ENCODE data around the gene CLIC6.
"Not testable (repeated sequence)": the region's sequence is repeated elsewhere in the genome, so short reads cannot be mapped to it uniquely, and the experiment has no call there.

Gene CLIC6

GRCh38 chr21:34653522-34653921 lies 15.3 kb upstream of the CLIC6 start:
- no peak for DNase-seq

GRCh38 chr21:34661848-34662247 lies 6.9 kb upstream of the CLIC6 start:
- DNase-seq, result no peak

- no peak for DNase-seq
Measured at GRCh38 chr21:34667761-34668160, 1.0 kb upstream of the CLIC6 start.

DNA sequence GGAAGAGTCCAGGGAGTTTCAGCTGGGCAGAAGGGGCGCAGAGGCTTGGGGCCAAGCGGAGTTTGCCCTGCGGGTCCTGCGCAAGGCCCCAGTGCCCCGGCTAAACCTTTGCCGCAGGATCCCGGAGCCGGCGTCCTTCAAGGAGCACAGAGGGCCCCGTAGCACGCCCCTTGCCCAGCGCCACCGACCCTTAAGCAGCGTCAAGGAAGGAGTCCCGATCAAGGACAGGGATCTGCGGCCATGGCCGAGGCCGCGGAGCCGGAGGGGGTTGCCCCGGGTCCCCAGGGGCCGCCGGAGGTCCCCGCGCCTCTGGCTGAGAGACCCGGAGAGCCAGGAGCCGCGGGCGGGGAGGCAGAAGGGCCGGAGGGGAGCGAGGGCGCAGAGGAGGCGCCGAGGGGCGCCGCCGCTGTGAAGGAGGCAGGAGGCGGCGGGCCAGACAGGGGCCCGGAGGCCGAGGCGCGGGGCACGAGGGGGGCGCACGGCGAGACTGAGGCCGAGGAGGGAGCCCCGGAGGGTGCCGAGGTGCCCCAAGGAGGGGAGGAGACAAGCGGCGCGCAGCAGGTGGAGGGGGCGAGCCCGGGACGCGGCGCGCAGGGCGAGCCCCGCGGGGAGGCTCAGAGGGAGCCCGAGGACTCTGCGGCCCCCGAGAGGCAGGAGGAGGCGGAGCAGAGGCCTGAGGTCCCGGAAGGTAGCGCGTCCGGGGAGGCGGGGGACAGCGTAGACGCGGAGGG lies 520 bp downstream of the CLIC6 start:
- DNase-seq, result no peak

DNA sequence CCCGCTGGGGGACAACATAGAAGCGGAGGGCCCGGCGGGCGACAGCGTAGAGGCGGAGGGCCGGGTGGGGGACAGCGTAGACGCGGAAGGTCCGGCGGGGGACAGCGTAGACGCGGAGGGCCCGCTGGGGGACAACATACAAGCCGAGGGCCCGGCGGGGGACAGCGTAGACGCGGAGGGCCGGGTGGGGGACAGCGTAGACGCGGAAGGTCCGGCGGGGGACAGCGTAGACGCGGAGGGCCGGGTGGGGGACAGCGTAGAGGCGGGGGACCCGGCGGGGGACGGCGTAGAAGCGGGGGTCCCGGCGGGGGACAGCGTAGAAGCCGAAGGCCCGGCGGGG lies 1.1 kb downstream of the CLIC6 start:
- DNase-seq, result not testable (repeated sequence)

DNA sequence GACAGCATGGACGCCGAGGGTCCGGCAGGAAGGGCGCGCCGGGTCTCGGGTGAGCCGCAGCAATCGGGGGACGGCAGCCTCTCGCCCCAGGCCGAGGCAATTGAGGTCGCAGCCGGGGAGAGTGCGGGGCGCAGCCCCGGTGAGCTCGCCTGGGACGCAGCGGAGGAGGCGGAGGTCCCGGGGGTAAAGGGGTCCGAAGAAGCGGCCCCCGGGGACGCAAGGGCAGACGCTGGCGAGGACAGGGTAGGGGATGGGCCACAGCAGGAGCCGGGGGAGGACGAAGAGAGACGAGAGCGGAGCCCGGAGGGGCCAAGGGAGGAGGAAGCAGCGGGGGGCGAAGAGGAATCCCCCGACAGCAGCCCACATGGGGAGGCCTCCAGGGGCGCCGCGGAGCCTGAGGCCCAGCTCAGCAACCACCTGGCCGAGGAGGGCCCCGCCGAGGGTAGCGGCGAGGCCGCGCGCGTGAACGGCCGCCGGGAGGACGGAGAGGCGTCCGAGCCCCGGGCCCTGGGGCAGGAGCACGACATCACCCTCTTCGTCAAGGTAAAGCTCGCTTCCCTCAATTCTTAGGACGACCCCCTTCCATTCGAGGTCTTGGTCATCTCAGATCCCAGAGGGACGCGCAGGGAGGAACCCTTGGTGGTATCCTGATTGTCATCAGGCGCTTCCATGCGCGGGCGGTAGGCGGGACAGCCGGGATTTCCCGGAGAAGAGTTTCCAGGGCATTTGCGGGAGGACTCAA lies 1.6 kb downstream of the CLIC6 start:
- no peak for DNase-seq

DNA sequence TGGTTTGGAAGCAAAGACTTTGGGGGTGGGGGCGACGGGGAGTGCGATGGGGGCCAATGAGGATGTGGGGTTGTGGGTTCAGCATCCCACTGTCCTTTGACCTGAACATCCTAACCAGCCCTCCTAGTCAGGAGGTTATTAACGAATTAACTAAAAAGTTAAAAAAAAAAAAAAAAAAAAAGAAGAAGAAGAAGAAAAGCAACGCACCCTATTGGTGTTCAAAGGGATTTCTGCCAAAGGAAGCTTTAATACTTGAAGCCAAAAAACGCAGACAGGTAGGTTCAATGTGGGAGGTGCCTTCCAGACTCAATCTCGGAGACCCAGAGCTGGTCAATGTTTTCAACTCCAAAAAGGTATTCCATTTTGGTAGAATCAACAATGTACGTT lies 2.2 kb downstream of the CLIC6 start:
- no peak for DNase-seq

DNA sequence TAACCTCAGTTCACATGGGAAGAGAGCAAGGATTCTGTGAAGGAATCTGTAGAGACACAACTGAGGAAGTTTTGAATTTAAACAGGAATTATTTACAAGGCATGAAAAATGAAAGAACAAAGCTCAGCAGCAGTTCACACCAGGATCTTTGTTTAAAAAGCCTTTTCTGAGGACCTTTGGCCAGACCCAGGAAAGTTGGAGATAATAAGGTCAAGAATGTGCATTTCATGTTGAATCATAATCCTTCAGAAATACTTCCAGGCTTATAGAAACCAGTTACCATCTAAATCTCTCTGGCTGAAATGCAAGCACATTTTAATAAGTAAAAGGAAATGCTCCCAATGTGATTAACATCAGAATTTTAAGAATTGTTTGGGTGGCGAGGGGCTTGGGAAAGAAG lies 2.7 kb downstream of the CLIC6 start:
- DNase-seq, result no peak

GRCh38 chr21:34671891-34672290 lies 3.1 kb downstream of the CLIC6 start:
- DNase-seq, result no peak

- DNase-seq, result no peak
Measured at GRCh38 chr21:34673006-34673405, 4.2 kb downstream of the CLIC6 start.

DNA sequence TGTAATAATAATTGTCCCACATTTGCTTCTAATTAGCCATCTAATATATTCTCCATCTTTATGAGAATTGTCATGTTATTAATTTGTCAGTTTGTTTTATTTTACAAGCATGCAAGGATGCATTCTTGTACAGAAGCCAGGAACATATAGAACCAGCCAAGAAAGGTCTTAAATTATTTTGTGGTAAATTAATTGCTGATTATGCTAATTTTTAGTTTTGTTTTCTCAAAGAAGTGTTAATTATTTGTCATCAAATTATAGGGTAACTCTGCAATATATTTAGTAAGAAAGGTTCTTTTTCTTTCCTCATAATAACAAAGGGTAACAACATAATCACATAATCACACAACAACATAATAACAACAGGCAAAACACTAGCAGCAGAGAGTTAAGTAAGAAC lies 5.7 kb downstream of the CLIC6 start:
- no peak for DNase-seq

DNA sequence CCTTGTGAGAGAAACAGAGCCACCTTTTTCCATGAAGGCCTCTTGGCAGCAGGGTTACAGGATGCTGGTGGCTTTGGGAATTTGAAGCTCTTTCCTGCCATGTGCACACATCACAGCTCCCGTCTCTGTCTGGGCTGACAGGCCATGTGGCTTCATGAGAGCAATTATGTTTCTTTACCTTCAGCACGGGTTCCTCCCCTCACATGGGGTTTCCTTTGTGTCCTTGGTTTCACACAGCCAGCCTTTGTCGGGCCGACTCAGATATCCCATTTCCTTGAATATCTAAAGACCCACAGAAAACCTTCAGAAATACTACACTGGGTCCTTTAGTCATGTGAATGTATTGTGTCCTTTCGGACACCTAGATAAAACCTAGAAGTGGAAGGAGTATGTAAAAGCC lies 7.1 kb downstream of the CLIC6 start:
- no peak for DNase-seq

- no peak for DNase-seq
Measured at GRCh38 chr21:34679051-34679450, 10.3 kb downstream of the CLIC6 start.

- no peak for DNase-seq
Measured at GRCh38 chr21:34684174-34684876, 15.5 kb downstream of the CLIC6 start.

DNA sequence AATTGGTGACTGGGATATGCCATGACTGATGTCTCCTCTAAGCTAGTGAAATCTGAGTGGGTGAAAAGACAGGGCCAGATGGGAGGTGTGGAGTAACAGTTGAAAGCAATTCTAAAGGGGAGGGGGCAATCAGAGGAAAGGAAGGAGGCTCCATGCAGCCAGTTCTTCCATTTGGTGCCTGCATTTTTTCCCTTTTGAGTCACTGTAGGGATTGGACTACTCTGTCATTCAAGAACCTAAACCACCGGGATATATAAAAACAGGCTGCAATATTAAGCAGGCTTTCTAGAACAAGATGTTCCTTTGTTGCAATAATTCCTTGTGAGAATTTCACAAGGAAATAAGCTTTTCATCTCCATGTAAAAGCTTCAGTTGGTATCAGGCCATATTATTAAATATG lies 18.3 kb downstream of the CLIC6 start:
- no peak for DNase-seq

DNA sequence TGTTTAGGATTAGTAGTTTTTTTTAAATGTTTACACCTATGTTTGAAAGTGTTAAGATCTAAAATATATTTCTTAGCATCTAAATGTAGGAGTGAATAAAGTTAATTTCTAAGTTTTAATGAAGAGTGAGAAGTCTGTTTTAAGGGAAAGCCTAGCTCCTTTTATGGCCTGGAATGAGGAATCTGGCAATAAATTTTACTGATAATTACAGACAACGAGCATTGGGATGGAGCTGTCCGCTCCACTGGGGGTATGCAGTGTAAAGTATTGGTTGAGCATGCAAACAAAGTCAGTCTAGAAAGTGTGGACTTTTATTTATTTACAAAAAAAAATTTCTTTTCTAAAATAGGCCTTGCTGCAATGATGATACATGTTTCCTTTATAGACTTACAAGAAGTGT lies 19.0 kb downstream of the CLIC6 start:
- no peak for DNase-seq

GRCh38 chr21:34688145-34688544 lies 19.4 kb downstream of the CLIC6 start:
- no peak for DNase-seq

DNA sequence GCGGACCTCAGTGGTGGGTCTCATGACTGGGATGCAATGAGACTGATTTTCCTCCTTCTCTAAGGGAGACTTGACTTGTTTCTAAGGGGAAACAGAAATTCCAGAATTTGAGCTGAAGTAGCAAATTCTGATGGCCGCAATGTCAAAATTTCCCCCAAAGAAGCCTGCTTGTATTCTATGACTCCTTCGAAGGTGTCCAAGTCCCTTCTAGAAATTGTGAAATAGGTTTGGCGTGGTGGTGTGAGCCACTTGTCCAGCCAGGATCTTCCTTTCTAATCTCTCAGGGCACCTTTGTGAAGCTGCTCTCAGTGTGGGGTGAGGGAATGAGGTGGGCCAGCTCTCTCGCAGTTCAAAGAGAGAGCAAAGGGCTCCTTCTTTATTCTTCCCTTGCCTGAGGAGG lies 19.9 kb downstream of the CLIC6 start:
- DNase-seq, result no peak

GRCh38 chr21:34690041-34690792 lies 21.4 kb downstream of the CLIC6 start:
- no peak for DNase-seq

- DNase-seq, result no peak
Measured at GRCh38 chr21:34690793-34691175, 22.0 kb downstream of the CLIC6 start.

DNA sequence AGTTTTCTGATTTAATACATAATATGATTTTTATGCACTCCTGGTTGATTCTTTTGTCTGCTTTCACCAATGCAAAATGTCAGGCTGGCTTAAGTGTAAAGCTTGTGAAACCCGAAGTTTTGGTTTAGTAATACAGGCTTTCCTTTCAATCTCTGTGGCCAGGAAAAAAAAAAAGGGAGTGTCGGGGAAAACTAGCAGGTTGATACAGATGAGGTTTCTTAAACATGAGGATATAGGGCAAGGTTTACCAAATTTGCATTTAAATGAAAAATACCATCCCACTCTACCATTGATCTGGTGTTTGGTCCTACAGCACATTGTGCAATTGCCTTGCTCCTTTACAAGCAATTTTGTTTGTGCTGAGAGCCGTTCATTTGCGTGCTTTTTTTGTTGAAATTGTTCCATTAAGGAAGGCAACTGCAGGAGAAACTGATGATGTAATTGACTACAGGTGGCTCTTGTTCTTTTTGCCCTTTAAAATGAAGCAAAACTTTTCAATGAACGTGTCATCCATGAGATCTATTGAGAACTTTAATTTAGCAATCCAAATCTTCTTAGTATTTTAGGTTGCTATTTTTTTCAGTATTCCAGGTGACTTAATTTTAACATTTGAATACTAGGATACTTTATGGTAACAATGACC lies 22.7 kb downstream of the CLIC6 start:
- no peak for DNase-seq

GRCh38 chr21:34692458-34693020 lies 23.7 kb downstream of the CLIC6 start:
- no peak for DNase-seq

Data from right forelimb (tissue), 1 donor.